Stimulated activated CD8-positive, alpha-beta memory T cell treated with anti-CD3 and anti-CD28 coated beads, Interleukin-12 subunit alpha, Interleukin-12 subunit beta, amount 100 ng/mL, for 1 hour (primary cell): ENCODE measurements around the gene NUDT6.

ENCODE experiments used
- DNase-seq: peaks from one replicate; pipeline ENCODE4 v3.0.0-alpha.2; 2020; ENCODE audit warnings: low read depth

NUDT6 gene

DNA sequence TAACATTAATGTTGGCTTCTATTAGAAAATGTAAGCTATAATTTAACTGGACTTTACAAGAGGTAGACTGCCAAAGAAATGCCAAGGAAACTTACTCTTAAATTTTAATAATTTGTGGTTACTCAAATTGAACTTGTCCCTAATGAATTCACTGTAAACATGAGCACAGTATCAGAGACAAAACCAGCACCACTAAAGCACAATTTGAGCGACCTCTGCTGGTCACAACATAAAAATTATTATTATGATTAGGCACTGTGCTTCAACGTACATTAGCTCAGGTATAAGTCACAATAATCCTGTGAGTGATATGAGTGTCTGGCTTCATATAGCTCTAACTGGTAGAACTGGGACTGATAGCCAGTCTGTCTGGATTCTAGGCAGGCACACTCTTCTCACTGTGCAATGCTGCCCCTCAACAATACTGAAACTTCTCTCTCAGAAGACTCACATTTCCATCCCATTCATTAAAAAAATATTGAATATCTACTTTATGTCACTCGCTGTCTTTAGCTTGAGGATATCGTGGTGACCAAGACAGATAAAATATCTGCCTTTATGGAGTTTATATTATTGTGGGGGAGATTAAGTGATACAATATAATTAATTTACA lies 8.0 kb downstream of the NUDT6 start:
- no peak for DNase-seq

DNA sequence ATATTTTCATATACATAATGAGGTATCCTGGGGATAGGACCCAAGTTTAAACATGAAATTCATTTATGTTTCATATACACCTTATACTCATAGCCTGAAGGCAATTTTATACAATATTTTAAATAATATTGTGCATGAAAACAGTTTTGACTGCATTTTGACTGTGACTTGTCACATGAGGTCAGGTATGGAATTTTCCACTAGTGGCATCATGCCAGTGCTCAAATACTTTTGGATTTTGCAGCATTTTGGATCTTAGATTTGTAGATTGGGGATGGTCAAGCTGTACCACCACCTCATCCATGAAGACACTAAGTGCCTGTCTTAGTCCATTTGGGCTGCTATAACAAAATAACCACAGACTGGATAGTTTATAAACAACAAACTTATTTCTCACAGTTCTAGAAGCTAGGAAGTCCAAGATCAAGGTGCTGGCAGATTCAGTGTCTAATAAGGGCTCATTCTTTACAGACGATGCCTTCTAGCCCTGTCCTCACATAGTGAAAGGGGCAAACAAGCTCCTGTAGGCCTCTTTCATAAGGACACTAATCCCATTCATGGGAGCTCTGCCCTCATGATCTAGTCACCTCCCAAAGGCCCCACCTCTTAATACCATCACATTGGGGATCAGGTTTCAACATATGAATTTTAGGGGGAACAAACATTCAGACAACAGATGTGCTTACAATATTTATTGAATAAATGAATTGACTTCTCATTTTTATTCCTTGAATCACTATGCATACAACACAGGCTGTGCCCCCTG lies 9.4 kb downstream of the NUDT6 start:
- DNase-seq: no peak

DNA sequence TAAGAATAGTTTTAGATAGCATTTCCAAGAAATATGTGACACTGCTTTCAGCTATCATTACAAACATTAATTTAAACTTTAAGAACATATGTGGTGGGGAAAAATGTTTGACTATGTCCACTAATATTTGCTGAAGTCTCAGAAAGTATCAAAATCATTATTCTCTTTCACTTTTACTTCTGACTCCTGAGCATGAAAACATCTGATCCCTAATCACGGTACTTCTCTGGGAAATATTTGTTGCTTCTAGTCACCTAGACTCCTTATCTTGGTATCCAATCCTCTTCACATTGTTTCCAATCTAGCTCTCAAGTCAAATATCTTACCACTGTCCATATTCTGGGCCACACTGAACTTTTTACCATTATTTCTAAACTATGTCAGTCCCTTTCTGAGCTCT lies 10.8 kb downstream of the NUDT6 start:
- DNase-seq: no peak

DNA sequence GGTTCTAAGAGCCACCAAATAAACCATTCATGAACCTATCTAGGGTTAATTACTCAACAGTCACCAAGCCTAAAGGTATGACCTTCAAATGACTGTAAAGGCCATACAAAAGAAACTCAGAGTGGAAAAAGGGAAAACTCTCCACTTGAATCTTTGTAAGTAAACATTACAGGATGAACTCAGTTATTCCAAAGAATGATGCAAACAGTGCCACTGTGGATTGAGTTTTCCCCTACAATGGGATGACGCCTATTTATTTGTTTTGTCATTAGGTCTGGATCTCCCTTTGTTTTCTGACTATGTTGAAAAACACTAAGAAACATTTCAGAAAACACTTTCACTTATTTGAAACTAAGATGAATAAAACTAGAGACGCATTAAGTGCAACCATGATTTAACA lies 12.7 kb downstream of the NUDT6 start:
- no peak for DNase-seq

DNA sequence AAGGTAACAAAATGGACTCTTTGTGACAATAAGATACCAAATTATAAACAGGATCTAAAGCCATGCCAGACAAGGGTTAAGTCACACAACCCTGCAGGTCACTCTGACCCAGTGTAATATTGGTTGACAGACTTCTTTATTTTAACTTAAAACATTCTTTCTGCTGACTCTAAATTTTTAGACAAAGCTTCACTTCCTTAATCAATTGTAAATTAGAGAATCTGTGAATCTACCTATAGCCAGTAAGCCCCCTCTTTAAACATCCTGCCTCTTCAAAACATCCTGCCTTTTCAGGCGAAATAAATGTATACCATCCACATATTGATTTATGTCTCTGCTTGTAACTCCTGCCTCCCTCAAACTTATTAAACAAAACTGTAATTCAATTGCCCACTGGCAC lies 14.2 kb downstream of the NUDT6 start:
- no peak for DNase-seq

DNA sequence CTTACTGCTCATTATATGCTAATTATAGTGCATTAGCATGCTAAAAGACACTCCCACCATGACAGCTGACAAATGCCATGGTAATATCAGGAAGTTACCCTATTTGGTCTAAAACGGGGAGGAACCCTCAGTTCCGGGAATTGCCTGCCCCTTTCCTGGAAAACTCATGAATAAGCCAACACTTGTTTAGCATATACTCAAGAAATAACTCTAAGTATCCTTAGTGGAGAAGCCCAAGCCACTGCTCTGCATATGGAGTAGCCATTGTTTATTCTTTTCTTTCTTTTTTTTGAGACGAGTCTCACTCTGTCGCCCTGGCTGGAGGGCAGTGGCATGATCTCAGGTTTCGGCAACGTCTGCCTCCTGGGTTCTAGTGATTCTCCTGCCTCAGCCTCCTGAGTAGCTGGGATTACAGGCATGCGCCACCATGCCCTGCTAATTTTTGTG lies 15.5 kb downstream of the NUDT6 start:
- DNase-seq: no peak

DNA sequence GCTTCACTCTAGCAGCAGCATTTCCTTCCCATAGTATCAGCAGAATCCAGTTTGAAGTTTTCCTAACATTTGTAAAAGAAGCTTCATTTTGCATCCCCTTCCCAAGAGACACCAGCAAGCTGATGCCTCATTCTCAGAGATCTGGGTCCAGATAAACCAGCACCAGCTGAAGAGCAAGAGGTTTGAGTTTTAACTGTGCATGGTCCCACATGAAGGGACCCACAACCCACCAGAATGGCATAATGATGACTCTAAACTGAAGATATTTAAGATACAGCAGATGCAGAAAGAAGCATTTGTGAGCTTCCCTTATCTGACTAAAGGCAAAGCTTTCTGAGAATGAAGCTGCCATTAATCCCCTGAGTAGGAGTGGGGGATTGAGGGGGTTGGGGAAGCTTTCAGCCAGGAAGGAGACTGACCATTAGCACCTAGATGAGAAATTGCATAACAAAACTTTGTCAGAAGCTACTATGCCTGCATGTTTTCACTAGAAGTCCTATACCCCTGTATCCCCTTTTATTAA lies 18.6 kb downstream of the NUDT6 start:
- no peak for DNase-seq

DNA sequence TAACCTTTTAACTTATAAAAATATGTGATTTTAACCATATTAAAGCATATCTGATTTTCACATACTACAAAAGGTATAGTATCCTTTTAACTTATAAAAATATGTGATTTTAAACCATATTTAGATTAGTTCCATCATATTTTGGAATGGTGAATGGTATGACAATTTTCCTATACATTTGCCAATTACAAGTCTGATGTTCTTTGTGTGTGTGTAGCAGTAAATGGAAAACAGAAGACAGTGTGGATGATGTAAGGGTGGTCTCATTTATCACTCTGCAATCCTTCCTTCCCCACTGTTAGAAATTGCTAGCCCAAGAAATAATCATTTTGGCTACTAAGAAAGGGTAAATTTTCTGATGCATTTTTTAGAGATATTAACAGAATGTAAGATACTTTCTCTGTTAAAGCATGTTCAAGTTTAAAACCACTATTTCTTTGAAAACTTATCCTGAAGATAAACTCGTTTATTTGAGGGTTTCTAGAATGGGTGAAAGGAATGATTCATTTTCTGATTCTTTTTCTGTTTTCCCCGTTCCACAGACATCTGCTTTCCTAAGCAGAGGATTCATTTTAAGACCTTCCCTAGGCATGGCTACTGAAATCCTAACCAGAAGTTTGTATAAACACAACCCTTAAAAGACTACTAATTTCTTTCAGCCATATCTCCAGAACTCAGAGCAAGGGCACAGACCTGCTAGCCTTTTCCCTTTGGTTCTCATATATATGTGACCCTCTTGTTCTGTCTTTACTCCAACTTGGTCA lies 21.0 kb downstream of the NUDT6 start:
- DNase-seq: no peak

DNA sequence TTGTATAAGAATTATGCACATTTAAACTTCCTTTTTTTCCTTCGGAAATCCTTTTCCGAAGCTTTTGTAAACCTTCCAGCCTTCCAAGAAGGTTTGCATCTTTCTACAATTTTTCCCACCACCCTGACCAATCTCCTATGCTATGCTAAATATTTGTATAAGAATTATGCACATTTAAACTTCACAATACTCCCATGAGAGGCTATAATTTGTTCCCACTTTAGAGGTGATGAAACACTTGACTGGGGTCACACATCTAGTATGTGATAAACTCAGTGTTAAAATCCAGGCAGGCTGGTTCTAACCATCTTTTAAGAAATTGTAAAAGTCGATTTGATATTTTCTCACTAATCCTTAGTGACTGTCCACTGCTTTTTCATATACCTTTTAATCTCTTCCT lies 22.1 kb downstream of the NUDT6 start:
- DNase-seq: no peak

DNA sequence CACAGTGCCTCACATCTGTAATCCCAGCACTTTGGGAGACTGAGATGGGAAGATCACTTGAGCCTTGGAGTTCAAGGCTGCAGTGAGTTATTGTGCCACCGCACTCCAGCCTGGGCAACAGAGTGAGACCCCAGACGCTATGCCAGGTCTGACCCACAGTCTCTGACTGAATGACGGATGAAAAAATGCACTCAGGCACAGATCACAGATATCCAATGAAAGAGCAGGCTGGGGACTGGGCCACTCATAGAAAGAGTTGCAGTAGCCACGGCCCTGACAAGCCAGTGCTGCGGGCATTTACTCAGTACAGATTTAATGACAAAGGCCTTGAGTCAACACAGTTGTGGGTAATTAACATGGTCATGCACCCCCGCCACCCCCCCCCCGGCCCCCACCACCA lies 22.7 kb downstream of the NUDT6 start:
- no peak for DNase-seq

DNA sequence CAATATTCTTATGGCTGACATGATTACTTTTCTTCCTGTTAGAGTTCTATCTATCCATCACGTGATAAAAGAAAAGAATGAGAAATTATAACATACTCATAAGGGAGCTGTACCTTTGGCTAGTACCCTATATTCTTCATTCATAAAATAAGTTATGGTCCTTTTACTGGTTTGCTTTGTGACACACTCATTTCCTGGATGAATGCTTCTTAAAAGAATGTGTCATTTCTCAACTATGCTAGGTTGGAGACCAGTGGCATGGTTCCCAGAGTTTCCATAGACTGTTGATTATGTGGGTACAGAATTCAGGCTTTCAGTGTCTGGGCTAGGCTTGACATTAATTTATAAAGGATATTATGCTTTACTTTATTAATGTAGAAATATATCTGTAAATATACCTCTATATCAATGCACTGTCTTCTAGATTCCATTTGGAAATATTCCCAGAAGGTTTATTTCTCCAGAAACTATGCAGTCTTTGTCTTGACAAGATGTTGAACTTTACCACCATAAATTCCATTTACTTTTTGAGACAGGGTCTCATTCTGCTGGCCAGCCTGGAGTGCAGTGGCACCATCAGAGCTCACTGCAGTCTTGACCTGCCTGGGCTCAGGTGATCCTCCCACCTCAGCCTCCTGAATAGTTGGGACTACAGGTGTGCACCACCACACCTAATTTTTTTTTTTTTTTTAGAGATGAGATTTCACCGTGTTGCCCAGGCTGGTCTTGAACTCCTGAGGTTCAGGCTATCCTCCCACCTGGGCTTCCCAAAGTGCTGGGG lies 23.8 kb downstream of the NUDT6 start:
- DNase-seq: no peak

DNA sequence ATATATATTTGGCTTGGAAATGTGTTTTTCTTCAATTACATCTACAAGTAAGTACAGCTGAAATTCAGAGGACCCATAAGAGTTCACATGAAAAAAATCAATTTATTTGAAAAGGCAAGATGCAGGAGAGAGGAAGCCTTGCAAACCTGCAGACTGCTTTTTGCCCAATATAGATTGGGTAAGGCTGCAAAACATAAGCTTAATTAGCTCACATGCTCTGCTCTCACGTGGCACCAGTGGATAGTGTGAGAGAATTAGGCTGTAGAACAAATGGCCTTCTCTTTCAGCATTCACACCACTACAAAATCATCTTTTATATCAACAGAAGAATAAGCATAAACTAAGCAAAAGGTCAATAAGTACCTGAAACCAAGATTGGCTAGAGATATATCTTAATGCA lies 26.1 kb downstream of the NUDT6 start:
- no peak for DNase-seq

DNA sequence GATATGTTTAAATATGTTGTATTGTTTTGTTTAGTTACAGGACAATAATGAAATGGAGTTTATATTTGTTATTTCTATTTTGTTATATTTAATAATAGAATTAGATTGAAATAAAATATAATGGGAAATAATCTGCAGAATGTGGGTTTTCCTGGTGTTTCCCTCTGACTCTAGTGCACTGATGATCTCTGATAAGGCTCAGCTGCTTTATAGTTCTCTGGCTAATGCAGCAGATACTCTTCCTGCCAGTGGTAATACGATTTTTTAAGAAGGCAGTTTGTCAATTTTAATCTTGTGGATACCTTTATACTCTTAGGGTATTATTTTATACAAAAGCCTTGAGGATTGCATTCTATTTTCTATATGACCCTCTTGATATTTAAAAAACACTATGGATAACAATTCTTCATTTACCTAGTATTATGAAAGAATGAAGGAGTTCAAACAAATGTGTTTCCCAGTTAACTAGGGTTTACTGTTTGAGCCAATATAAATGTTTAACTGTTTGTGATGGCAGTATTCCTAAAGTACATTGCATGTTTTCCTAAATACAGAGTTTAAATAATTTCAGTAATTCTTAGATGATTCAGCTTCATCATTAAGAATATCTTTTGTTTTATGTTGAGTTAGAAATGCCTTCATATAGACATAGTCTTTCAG lies 26.9 kb downstream of the NUDT6 start:
- no peak for DNase-seq

DNA sequence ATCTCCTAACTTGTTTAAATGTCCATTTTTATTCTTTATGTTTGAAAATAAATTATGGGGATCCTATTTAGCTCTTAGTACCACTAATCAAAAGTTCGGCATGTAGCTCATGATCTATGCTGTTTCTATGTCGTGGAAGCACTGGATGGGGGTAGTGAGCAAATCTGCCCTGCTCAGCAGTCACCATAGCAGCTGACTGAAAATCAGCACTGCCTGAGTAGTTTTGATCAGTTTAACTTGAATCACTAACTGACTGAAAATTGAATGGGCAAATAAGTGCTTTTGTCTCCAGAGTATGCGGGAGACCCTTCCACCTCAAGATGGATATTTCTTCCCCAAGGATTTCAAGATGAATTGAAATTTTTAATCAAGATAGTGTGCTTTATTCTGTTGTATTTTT lies 27.6 kb downstream of the NUDT6 start:
- no peak for DNase-seq

DNA sequence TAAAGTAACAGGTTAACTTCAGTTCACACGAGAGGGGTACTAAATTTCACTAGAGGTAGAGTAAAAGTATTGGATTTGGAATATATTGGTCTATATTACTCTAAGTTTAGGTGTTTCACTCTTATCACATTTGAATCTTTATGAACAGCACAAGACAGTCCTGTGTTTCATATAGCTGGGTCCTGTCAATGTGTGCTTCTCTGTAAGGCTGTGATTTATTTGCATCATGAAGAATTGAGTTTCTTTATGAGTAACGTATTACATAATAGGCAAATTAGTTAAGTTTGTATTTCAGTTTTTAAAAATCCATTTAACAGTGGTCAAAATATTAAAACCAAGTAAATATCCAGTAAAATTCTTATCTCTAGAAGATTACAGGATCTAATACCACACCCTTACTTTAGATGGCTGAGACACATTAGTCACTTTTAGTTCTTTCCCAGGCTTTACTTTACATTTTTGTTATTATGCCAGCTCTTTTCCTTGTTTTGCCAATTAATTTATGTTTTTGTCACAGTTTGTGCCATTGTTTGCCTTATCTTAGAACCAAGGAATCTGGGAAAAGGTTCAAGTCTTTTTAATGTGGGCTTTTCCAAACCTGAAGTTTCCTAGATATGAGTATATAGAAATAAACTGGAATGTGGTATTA lies 32.1 kb downstream of the NUDT6 start:
- DNase-seq: no peak

DNA sequence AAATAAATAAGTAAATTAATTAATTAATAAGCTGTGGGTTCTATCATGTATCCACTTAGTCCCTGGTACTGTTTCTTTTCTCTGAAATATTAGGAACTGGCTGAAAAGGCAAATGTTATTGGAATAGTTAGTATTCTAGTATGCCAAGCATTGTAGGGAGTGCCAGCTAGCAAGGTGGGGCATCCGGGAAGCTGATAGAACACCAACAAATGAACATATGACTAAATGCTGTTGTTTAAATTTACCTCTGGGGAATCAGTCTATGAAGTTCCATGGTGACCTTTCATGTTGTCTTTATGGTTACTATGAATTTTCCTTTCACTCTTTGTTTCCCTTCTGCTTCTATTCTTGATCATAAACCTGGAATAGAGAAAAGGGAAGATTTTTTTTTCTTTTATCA lies 32.7 kb downstream of the NUDT6 start:
- no peak for DNase-seq

DNA sequence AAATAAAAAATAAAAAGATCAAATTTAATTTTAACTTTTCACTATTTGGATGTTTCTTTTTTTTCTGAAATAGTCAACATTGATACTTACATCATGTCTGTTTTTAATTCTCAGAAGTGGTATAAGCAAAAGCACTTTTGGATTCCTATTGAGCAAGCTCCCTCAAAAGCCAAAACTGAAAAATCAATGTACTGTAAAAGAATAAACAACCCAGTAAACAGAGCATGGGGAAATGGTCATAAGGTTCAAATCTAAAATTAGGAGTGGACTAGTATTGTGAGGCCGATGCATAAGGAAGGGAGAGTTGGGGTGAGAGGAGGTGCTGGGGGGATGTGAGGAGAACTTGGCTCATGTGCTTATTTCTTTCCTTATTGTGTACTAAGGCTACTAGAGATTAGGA lies 37.9 kb downstream of the NUDT6 start:
- DNase-seq: no peak

DNA sequence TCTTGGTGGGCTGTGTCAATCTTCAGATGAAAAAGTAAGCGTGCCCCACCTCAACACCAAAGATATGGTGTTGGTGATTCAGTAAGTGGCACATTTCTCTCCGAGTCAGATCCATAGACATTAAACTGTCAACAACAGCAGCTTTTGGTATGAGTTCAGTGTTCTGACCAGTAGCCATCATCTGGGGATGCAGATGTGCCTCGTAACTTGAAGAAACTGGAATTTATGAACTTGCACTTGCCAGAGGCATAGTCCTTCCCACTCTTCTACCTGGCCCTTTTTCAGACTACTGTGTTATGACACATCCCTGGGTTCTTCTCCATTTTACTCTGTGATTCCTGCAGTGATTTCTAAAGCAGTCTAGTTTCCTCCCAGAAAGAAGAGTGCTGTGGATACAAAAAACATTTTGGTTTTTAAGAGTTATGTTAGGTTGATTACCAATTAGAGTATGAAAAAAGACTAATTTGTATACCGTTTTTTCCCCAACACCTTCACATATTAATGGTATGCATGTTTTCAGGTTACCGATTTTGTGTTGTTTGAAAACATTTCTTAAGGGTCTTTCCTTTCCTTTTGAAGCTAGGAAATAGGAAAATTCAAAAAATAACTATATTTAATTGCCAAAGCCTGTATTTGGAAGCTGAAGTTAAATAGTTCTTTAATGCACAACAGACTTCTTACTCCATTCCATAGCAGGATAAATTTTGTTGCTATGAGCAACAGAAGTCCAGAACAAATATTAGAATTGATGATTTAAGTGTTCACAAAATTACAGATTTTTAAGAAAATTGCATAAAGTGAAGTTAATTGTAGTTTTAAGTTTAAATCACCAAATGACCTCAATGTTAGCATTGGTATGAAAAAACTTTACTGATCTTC lies 39.3 kb downstream of the NUDT6 start:
- DNase-seq: no peak

DNA sequence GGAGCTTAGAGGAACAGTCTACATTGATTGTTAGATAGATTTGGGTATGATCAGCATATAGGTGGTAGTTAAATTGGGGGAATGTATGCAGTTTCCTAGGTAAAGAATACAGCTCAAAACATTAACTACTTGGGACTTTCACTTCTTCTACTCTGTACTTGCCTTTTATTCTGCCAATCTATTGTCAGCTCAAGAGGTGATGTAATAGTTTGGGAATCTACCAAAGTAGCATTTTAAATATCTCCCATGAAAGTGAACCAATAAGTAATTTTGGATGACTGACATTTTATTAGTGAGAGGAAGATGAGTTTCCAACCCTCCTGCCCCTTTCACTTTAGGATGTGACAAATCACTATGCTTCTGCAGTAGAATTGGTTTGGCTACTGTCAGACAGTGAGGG lies 43.4 kb downstream of the NUDT6 start:
- no peak for DNase-seq

DNA sequence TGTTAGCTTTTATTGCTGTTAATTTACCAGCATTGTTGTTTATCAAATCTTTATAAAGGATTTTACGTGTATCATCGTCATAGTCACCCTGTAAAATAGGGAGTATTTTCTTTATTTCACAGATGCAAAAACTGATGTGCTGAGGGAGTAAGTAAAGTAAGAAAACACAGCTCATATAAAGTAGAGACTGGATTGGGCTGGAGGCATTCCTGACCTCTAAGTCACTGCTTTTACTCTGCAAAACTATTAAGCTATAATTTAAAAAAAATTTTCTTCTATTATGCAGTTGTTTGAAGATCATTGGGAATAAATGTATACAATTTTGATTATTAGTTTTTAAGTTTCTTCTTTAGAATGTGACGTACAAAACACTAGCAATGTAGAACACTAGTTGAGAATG lies 45.9 kb downstream of the NUDT6 start:
- no peak for DNase-seq
